Measurements from ENCODE around the gene LANCL2.

GRCh38 chr7:55449992-55450535 is 84.9 kb downstream of the LANCL2 start:
- TF ChIP-seq CTCF (IDR thresholded peaks at IDR 0.05) (no peak), POLR2AphosphoS5 (IDR thresholded peaks at IDR 0.05) (no peak)

All from transverse colon (tissue), 4 donors.